Heart left ventricle (tissue), 16 donors: ENCODE results near the gene SIGLEC9. TPM values are rescaled to one million over a fixed set of nuclear protein-coding genes. Genes with fewer than 3 reads are reported as not detected.
A peak's percentile ranks its signal among the peaks of the same experiment; 100 is the strongest.
"Not testable (repeated sequence)": the region's sequence is repeated elsewhere in the genome, so short reads cannot be mapped to it uniquely, and the experiment has no call there.

Experiments used
- ATAC-seq, 4 donors: fragments of 200-7000 bp; cut with Tn5 transposase; one replicate each; pipeline ENCODE4 v1.9.1; 2020 to 2022; ENCODE audit warnings: moderate library complexity in 4 of 4, mild to moderate bottlenecking in 3 of 4, moderate number of reproducible peaks in 1 of 4
- DNase-seq, 5 donors: peaks; one replicate each; pipeline ENCODE4 v3.0.0-alpha.2; 2020
- H3K27ac ChIP-seq, 12 donors: fragments of 200-600 bp; sonication (generic) in 4 of 12; one replicate each; pipeline versions ENCODE4 v1.5.0 to v1.8.0; 2016 to 2022; ENCODE audit warnings: mild to moderate bottlenecking in 2 of 12
- H3K27me3 ChIP-seq, 9 donors: fragments of 200-600 bp; sonication (generic) in 2 of 9; one replicate each; pipeline versions ENCODE4 v1.5.1 to v1.8.0; 2016 to 2022; ENCODE audit warnings: mild to moderate bottlenecking in 3 of 9
- H3K36me3 ChIP-seq, 9 donors: fragments of 200-600 bp; sonication (generic) in 2 of 9; one replicate each; pipeline versions ENCODE4 v1.5.0 to v1.8.0; 2018 to 2022; ENCODE audit warnings: mild to moderate bottlenecking in 2 of 9
- H3K4me1 ChIP-seq, 12 donors: fragments of 200-600 bp; sonication (generic) in 4 of 12; one replicate each; pipeline versions ENCODE4 v1.5.0 to v1.8.0; 2016 to 2022; ENCODE audit warnings: mild to moderate bottlenecking in 3 of 12
- H3K4me3 ChIP-seq, 12 donors: fragments of 200-600 bp; sonication (generic) in 4 of 12; one replicate each; pipeline versions ENCODE4 v1.5.0 to v1.8.0; 2017 to 2022; ENCODE audit warnings: mild to moderate bottlenecking in 9 of 12, moderate library complexity in 4 of 12
- H3K9me3 ChIP-seq, 12 donors: fragments of 200-600 bp; sonication (generic) in 4 of 12; one replicate each; pipeline versions ENCODE4 v1.5.0 to v1.8.0; 2016 to 2022; ENCODE audit warnings: mild to moderate bottlenecking in 1 of 12
- POLR2A ChIP-seq, 2 donors: fragments of 450-650 bp; IDR thresholded peaks; one replicate each; pipeline ENCODE4 v1.6.1; 2017; ENCODE audit warnings: antibody characterized with exemption in 2 of 2, mild to moderate bottlenecking in 2 of 2, moderate library complexity in 2 of 2
- WGBS, 4 donors: extraction: QIAGEN DNeasy Blood & Tissue Kit in 2 of 4; methylation state at CpG; one replicate each; pipeline versions ENCODE4 v1.1.5 to v1.1.7; 2013 to 2018; 5-methylcytosine and 5-hydroxymethylcytosine counted together
- intact Hi-C, 10 donors: fragments of 100-400 bp; cut with DNase I; formaldehyde crosslinking; loops; one replicate each; pipeline versions ENCODE4 v1.11.1 to v1.14.2; 2022
- polyA plus RNA-seq, 2 donors: library from polyadenylated mRNA; stranded (reverse); fragments of 200-250 nt; gene quantifications; one replicate each; pipeline ENCODE4 v1.2.3, GENCODE V29; 2013
- total RNA-seq, 9 donors: library from RNA; depleted of rRNA in 2 of 9; stranded (reverse); fragments of >200 nt in 2 of 9; fragmentation: NEBNext Ultra II Directional in 3 of 9; extraction: Animal tissue kit (Norgen Biotek cat#: 25700) in 3 of 9; gene quantifications; one replicate each; pipeline versions ENCODE4 v1.1.0 to v1.2.4, GENCODE V29; 2016 to 2023
- TF ChIP-seq, protein P1 (sequence below), 12 donors: fragments of 200-600 bp; sonication (generic) in 4 of 12; IDR thresholded peaks; one replicate each; pipeline versions ENCODE4 v1.5.0 to v1.8.0; 2018 to 2022; ENCODE audit warnings: antibody characterized with exemption in 12 of 12, mild to moderate bottlenecking in 5 of 12
- donor health status: ischemic (EF 13 %, LVEDD 7.1; RV severe dilation, severe dysfunction).
- donor health status: healthy with polysubstance abuse.
- donor health status: DM: no; HTN: yes; CAD: no.
- donor health status: DM: no; HTN: no; CAD: no.
- donor health status: ischemic (EF 25% LVEDD 6.9; RV normal size, moderate dysfunction).
- donor health status: ischemic (EF 25% LVEDD 5.7; RV mildly dilated, moderate dysfunction).
- donor health status: healthy.
- donor health status: DM: yes; HTN: yes; CAD: no.
- donor health status: ischemic (EF 35%, LVEDD 5.7; RV mildly dilated, moderate dysfunction).
- donor health status: nonischemic (EF 11% LVEDD 7.7; RV severe dilation, severe dysfunction).
- donor health status: DM: yes; HTN: yes; CAD: no.
- donor health status: PGD.
- donor health status: ischemic (EF 29% LVEDD 5.4; RV normal size, mild dysfunction).
- donor health status: nonischemic (EF 23%, LVEDD 6.1; RV moderate dilation, normal function).

The SIGLEC9 gene
- total and polyA plus RNA-seq, 11 donors: 0.27 to 18.5 (median 1.7) TPM

GRCh38 chr19:51139299-51140014, 14.8 kb downstream of the SIGLEC9 start:
- Histone ChIP-seq H3K36me3 (no peaks in the 10 kb centered on the region), H3K27ac (peak overlapping the region in 2 of 12 donors; percentile 69 to 95), H3K27me3 (peaks cover 0 to 43% (median 0%) of the 10 kb centered on the region in 9 donors), H3K9me3 (no peaks in the 10 kb centered on the region), H3K4me1 (peaks cover 0 to 87% (median 0%) of the 10 kb centered on the region in 12 donors), H3K4me3 (peak overlapping the region in 1 of 12 donors; percentile 3)
- TF ChIP-seq, protein P1, sequence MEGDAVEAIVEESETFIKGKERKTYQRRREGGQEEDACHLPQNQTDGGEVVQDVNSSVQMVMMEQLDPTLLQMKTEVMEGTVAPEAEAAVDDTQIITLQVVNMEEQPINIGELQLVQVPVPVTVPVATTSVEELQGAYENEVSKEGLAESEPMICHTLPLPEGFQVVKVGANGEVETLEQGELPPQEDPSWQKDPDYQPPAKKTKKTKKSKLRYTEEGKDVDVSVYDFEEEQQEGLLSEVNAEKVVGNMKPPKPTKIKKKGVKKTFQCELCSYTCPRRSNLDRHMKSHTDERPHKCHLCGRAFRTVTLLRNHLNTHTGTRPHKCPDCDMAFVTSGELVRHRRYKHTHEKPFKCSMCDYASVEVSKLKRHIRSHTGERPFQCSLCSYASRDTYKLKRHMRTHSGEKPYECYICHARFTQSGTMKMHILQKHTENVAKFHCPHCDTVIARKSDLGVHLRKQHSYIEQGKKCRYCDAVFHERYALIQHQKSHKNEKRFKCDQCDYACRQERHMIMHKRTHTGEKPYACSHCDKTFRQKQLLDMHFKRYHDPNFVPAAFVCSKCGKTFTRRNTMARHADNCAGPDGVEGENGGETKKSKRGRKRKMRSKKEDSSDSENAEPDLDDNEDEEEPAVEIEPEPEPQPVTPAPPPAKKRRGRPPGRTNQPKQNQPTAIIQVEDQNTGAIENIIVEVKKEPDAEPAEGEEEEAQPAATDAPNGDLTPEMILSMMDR (IDR thresholded peaks at IDR 0.05): no peak
- TF ChIP-seq POLR2A (IDR thresholded peaks at IDR 0.05): no peak
- WGBS, 4 donors: 56 to 64% (median 59%) methylated on average over 4 of the region's 4 CpGs
- DNase-seq: no peak
- intact Hi-C loops: no loop called here
- ATAC-seq: peak in 3 of 4 donors; percentile 23 to 52 (median 46)

GRCh38 chr19:51140441-51140840, 15.7 kb downstream of the SIGLEC9 start:
- peaks cover 0 to 80% (median 0%) of the 10 kb centered on the region in 12 donors for H3K4me1 ChIP-seq
- no peak for DNase-seq
- TF ChIP-seq, protein P1 (IDR thresholded peaks at IDR 0.05): no peak
- TF ChIP-seq POLR2A (IDR thresholded peaks at IDR 0.05): no peak
- intact Hi-C loops: no loop called here
- peak overlapping the region in 1 of 12 donors; percentile 95 for H3K27ac ChIP-seq
- no peaks in the 10 kb centered on the region for H3K36me3 ChIP-seq
- WGBS, 4 donors: 40 to 57% (median 47%) methylated on average over 6 of the region's 6 CpGs
- ATAC-seq: no peak
- H3K27me3 ChIP-seq: peaks cover 0 to 43% (median 2%) of the 10 kb centered on the region in 9 donors
- no peaks in the 10 kb centered on the region for H3K9me3 ChIP-seq
- no peak overlapping the region for H3K4me3 ChIP-seq

DNA sequence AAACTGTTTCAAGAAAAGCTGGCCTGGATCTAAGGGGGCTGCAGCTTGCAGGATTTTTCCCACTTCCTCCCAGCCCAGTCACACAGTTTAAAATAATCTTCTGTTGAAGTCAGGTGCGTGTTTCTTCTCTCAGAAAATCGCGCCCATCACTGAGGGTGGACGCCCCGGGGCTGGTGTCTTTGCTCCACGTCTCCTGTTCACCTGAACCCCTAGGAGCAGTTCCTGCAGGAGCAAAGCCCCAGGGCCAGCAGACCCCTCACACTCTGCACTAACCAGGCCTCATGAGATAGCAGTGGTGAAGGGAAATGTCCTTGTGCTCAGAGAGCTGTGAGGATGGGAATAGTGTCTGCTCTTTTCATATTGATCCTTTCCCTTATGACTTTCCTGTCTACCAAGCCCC, 16.5 kb downstream of the SIGLEC9 start:
- Histone ChIP-seq H3K4me1 (peaks cover 0 to 73% (median 0%) of the 10 kb centered on the region in 12 donors), H3K36me3 (no peaks in the 10 kb centered on the region), H3K27me3 (peaks cover 0 to 43% (median 2%) of the 10 kb centered on the region in 9 donors), H3K27ac (peak overlapping the region in 1 of 12 donors; percentile 90), H3K9me3 (no peaks in the 10 kb centered on the region), H3K4me3 (no peak overlapping the region)
- WGBS, 4 donors: 73 to 85% (median 80%) methylated on average over 6 of the region's 6 CpGs
- DNase-seq (no peak), ATAC-seq (no peak)
- TF ChIP-seq, protein P1 (IDR thresholded peaks at IDR 0.05): no peak
- TF ChIP-seq POLR2A (IDR thresholded peaks at IDR 0.05): no peak
- intact Hi-C loops: no loop called here

DNA sequence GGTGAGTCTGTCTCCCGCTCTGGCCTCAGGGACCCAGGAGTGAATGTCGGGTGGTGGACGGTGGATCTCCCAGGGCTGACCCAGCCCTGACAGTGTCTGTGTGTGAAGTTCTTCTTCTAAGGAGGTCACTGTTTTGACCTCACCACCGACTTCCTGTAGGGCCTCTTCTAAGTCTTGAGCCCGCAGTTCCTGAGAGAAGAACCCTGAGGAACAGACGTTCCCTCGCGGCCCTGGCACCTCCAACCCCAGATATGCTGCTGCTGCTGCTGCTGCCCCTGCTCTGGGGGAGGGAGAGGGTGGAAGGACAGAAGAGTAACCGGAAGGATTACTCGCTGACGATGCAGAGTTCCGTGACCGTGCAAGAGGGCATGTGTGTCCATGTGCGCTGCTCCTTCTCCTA, 17.4 kb downstream of the SIGLEC9 start, which contains the start of gene SIGLEC7:
SIGLEC7 (plus strand) TSS at position 183 of the 400 bp plus-strand sequence; CDS start at position 252, 69 bp downstream.
- no peak for TF ChIP-seq POLR2A (IDR thresholded peaks at IDR 0.05)
- TF ChIP-seq, protein P1 (IDR thresholded peaks at IDR 0.05): no peak
- peaks cover 0 to 38% (median 2%) of the 10 kb centered on the region in 9 donors for H3K27me3 ChIP-seq
- intact Hi-C loops: no loop called here
- H3K9me3 ChIP-seq: no peaks in the 10 kb centered on the region
- H3K4me1 ChIP-seq: peaks cover 0 to 65% (median 0%) of the 10 kb centered on the region in 12 donors
- DNase-seq (peak in 4 of 5 donors; percentile 45 to 78 (median 70)), ATAC-seq (peak; percentile 41 to 59 (median 54))
- H3K27ac ChIP-seq: peak within 1 kb of the TSS in 6 of 12 donors; percentile 20 to 90 (median 29)
- H3K4me3 ChIP-seq: peak within 1 kb of the TSS in 1 of 12 donors; percentile 35
- H3K36me3 ChIP-seq: no peaks in the 10 kb centered on the region
- 63 to 71% (median 68%) methylated on average over 12 to 14 of the region's 14 CpGs for WGBS, 4 donors

DNA sequence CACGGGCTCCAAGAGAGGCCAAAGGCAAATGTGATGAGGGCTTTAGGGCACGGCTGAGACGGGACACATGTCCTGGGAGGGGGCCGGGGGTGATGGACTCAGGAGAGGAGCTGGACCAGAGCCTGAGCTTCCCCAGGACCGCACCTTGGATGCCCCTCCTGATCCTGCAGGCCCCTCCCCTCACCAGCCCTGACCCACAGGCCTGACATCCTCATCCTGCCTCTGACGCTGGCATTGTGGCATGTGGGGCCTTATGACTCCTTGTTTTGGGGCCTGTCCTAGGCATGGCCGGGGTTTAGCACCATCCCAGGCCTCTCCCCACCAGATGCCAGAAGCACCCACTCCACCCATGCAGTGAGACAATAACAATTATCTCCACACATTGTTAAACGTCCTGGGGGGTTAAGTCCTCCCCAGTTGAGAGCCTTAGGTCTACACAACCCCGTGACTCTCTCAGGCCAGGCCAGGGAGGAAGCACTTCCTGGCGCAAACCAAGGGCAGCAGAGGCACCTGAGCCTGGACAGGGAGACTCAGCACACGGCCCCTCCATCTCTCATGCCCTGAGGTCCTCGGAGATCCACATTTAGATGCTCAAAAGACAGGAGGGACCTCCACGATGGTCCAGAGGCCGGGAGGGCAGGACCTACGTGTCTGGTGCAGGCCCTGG, 18.2 kb downstream of the SIGLEC9 start:
- H3K4me3 ChIP-seq: peak overlapping the region in 1 of 12 donors; percentile 35
- H3K27me3 ChIP-seq: peaks cover 0 to 29% (median 0%) of the 10 kb centered on the region in 9 donors
- H3K36me3 ChIP-seq, H3K9me3 ChIP-seq, DNase-seq, ATAC-seq, intact Hi-C loops: not testable (repeated sequence)
- H3K27ac ChIP-seq: peak overlapping the region in 2 of 12 donors; percentile 22 to 90
- peaks cover 0 to 65% (median 0%) of the 10 kb centered on the region in 12 donors for H3K4me1 ChIP-seq
- 72 to 82% (median 76%) methylated on average over 7 to 15 of the region's 15 CpGs for WGBS, 4 donors
